Spinal cord (tissue), 10 donors: ENCODE results near the gene TOM1L2. TPM values are rescaled to one million over a fixed set of nuclear protein-coding genes. Genes with fewer than 3 reads are reported as not detected.

ENCODE experiments used
- DNase-seq, 6 donors: peaks; one replicate each; pipeline versions ENCODE4 v3.0.0 to v3.0.0-alpha.2; 2013 to 2015; ENCODE audit warnings: low spot score in 6 of 6, low read depth in 4 of 6
- H3K27ac ChIP-seq: one replicate; pipeline ENCODE4 v1.5.1; 2013; ENCODE audit warnings: low read depth, low read length, control low read depth
- H3K27me3 ChIP-seq: one replicate; pipeline ENCODE4 v1.6.1; 2013; ENCODE audit warnings: low read length; ENCODE audit not compliant: control insufficient read depth, insufficient read depth
- H3K36me3 ChIP-seq: one replicate; pipeline ENCODE4 v1.6.1; 2013; ENCODE audit warnings: low read length; ENCODE audit not compliant: control insufficient read depth, insufficient read depth
- H3K4me1 ChIP-seq: one replicate; pipeline ENCODE4 v1.6.1; 2013; ENCODE audit warnings: low read length; ENCODE audit not compliant: control insufficient read depth, insufficient read depth
- H3K4me3 ChIP-seq: one replicate; pipeline ENCODE4 v1.5.1; 2013; ENCODE audit warnings: low read depth, low read length, control low read depth
- H3K9me3 ChIP-seq: one replicate; pipeline ENCODE4 v1.6.1; 2013; ENCODE audit warnings: low read length; ENCODE audit not compliant: control insufficient read depth, insufficient read depth
- WGBS: methylation state at CpG from one replicate; pipeline ENCODE4 v1.1.5; 2013; ENCODE audit warnings: missing lambda C conversion rate; ENCODE audit not compliant: insufficient coverage; 5-methylcytosine and 5-hydroxymethylcytosine counted together
- polyA plus RNA-seq, 2 donors: library from polyadenylated mRNA; unstranded; fragments of 120-200 nt; gene quantifications; one replicate each; pipeline ENCODE4 v1.2.1, GENCODE V29; 2013; ENCODE audit not compliant: insufficient read length in 2 of 2
- total RNA-seq, 2 donors: library from RNA; depleted of rRNA in 1 of 2; stranded (reverse); fragments of 120-200 nt in 1 of 2; fragments of >200 nt in 1 of 2; gene quantifications; one replicate each; pipeline versions ENCODE4 v1.2.3 to v1.2.4, GENCODE V29; 2013 to 2014
- donor health status: healthy.

The TOM1L2 gene
- total and polyA plus RNA-seq, 4 donors = 44.3 to 121 (median 75.7) TPM

DNA sequence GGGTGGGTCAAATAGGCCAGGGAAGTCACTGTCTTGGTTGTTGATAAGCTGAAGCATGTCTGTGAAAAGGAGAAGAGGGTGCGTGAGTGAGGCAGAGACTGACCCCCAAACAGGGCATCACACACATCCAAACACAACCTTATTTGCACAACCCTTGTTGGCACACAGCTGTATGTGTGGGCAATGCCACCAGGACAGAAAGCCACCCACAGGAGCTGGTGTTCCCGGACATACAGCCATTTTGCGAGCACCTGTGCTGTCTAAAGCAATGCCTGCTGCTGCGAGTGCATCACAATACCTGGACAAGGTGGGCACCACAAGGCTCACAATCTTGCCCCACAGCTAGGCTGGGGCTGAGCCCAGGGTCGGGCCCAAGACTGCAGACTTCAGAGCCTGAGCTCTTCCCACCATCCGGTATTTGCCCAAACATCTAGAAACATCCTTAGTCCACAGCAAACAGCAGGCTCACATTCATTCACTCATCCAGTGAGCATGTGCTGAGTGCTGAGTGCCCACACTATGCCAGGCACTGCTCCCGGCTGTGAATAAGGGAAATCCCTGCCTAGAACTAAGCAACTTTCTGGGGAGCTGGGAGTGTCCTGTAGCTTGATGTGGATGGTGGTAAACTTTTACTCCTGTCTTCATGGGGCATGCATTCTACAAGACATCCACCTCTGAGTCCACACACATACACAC, 151.6 kb downstream of the TOM1L2 start:
- H3K36me3 ChIP-seq = peaks cover 48% of the 10 kb centered on the region
- H3K27me3 ChIP-seq = no peaks in the 10 kb centered on the region

DNA sequence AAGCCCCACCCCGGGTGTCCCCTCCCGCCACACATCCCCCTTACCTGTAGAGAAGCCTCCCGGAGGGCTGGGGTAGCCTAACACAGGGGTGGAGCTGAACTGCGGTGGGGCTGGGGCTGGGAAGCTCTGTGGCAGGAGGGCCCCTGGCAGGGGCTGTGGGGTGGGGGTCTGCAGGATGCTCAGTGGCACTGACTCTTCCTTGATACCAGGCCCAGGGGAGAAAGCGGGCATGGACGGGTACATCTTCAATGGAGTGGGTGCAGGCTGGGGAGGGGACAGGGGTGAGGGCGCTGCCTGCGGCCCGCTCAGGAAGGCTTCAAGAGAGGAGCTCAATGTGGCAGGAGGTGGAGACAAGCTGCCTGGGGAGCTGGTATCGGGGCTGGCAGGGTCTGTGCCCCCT, 152.2 kb downstream of the TOM1L2 start:
- H3K27me3 ChIP-seq = no peaks in the 10 kb centered on the region
- DNase-seq = no peak
- no peaks in the 10 kb centered on the region for H3K9me3 ChIP-seq
- 80% methylated on average over 8 of the region's 10 CpGs for WGBS
- no peak overlapping the region for H3K4me3 ChIP-seq
- H3K4me1 ChIP-seq = peaks cover 97% of the 10 kb centered on the region
- peaks cover 54% of the 10 kb centered on the region for H3K36me3 ChIP-seq
- no peak overlapping the region for H3K27ac ChIP-seq

More for the DNA sequence above, 151.6 kb downstream of the TOM1L2 start:
- Histone ChIP-seq H3K4me1 (peaks cover 97% of the 10 kb centered on the region), H3K9me3 (no peaks in the 10 kb centered on the region), H3K27ac (no peak overlapping the region), H3K4me3 (no peak overlapping the region)
- no peak for DNase-seq
- 94% methylated on average over 5 of the region's 7 CpGs for WGBS

DNA sequence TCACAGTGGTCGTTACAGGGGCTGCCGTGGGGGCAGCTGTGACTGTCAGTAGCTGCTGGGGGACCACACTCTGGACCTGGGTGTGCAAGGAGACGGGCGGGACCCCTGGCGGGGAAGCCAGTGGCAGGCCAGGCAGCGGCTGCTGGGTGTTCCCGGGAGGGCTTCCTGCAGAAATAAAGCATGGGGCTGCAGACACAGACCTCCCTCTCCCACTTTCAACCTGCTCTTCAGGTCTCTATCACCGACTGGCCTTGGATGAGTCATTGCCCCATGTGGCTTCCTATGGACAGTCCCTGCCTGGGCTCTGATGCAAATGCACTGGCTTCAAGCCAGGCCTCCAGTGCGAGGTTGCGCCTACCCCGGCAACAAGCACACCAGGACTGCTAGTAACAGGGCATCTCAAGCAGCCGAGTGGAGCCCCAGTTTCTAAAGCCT, 152.6 kb downstream of the TOM1L2 start:
- H3K9me3 ChIP-seq = no peaks in the 10 kb centered on the region
- H3K4me1 ChIP-seq = peaks cover 97% of the 10 kb centered on the region
- peaks cover 58% of the 10 kb centered on the region for H3K36me3 ChIP-seq
- H3K4me3 ChIP-seq = no peak overlapping the region
- no peak overlapping the region for H3K27ac ChIP-seq
- WGBS = 69% methylated on average over 12 of the region's 12 CpGs
- H3K27me3 ChIP-seq = no peaks in the 10 kb centered on the region
- DNase-seq = peak in 2 of 6 donors; percentile 45 to 62

DNA sequence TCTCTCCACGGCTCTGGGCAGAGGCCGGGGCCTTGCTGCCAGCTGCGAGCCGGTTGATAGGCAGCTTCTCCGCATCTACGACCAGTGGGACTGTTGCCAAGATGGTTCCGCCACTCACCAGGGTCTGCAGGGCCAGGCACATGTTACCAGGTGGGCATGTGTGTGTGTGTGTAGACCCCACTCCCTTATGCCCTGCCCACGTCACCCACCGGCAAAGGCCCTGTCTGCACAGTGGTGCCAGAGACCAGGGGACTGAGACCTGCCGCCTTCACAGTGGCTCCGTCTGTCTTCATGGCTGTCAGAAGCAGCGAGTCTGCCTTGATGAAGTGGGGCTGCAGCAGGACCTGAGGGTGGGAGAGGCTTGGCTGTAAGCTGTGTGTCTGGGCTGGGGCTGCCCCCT, 153.1 kb downstream of the TOM1L2 start:
- no peak overlapping the region for H3K27ac ChIP-seq
- H3K36me3 ChIP-seq = peaks cover 61% of the 10 kb centered on the region
- H3K9me3 ChIP-seq = no peaks in the 10 kb centered on the region
- H3K4me1 ChIP-seq = peaks cover 97% of the 10 kb centered on the region
- no peak for DNase-seq
- no peak overlapping the region for H3K4me3 ChIP-seq
- 53% methylated on average over 10 of the region's 12 CpGs for WGBS
- H3K27me3 ChIP-seq = no peaks in the 10 kb centered on the region

DNA sequence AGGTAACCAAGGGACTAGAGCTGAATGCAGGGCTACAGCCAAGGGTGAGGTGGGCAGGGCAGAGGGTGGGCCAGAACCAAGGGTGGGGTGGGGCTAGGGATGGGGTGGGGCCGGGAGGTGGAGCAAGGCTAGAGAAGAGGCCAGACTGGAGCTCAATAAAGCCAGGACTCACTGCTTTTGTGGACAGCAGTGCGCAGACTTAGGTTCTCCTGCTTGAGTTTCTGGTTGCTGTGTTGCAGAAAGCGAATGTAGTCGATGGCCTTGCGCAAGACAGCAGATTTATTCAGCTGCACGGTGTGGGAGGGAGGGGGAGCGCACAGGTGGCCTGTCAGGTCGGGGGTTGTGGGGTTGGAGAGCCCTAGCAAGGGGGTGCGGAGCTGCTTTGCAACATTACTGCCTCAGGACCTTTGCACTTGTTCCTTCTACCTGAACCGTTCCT, 154.1 kb downstream of the TOM1L2 start:
- Histone ChIP-seq H3K36me3 (peaks cover 71% of the 10 kb centered on the region), H3K4me1 (peaks cover 91% of the 10 kb centered on the region), H3K27ac (no peak overlapping the region), H3K4me3 (no peak overlapping the region), H3K27me3 (no peaks in the 10 kb centered on the region), H3K9me3 (no peaks in the 10 kb centered on the region)
- DNase-seq = no peak
- WGBS = 74% methylated on average over 9 of the region's 10 CpGs

DNA sequence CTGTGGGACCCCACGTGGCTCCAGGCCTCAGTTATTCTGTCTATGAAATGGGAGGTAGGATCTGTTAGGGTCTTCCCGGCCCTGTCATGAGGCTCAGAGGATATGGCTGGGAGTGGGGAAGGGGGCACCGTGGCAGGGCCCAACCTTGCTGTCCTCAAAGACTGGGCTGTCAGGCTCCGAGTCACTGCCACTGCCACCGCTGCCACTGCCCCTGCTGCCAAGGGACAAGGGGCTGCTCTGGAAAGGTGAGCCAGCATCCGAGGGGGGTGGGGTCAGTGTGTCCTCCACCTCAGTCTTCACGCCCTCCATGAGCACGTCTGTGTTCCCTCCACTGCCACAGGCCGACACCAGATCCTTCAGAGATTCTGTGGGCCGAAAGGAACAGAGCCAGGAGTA, 154.7 kb downstream of the TOM1L2 start:
- peaks cover 86% of the 10 kb centered on the region for H3K4me1 ChIP-seq
- 86% methylated on average over 10 of the region's 10 CpGs for WGBS
- no peak for DNase-seq
- no peaks in the 10 kb centered on the region for H3K9me3 ChIP-seq
- H3K27me3 ChIP-seq = no peaks in the 10 kb centered on the region
- H3K27ac ChIP-seq = no peak overlapping the region
- peaks cover 77% of the 10 kb centered on the region for H3K36me3 ChIP-seq
- H3K4me3 ChIP-seq = no peak overlapping the region

DNA sequence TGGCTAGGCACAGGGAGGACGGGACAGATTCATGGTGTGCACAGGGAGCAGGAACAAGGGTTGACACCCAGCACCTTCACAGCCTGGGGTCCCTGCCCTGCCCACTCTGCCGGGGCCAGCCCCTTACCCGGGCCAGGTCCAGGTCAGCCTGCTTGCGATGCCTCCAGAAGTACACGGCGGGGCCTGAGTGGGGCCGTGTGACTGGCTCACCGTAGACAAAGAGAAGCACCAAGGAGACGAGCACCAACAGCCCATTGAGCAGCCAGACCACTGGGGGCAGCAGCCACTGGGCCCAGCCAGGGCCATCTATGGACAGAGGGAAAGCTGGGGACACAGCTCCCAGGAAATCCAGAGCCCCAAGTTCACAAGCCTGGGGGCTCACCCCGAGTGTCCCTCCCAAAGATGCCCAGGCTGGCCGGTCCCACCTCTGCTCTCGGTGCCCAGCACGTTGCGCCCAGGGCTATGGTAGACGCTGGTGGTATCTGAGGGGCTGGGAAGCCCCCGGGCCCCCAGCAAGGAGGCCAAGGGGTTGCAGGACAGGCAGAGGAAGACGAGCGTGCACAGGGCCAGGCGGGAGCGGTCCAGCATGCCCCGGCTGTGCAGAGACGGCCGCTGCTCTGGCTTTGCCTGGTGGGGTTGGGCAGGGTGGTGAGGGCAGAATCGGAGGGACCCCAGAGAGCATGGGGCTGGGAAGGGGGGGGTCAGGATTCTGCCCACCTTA, 155.2 kb downstream of the TOM1L2 start:
- Histone ChIP-seq H3K27me3 (no peaks in the 10 kb centered on the region), H3K4me3 (no peak overlapping the region), H3K36me3 (peaks cover 82% of the 10 kb centered on the region), H3K27ac (no peak overlapping the region), H3K4me1 (peaks cover 85% of the 10 kb centered on the region), H3K9me3 (no peaks in the 10 kb centered on the region)
- DNase-seq = no peak
- WGBS = 82% methylated on average over 24 of the region's 24 CpGs

DNA sequence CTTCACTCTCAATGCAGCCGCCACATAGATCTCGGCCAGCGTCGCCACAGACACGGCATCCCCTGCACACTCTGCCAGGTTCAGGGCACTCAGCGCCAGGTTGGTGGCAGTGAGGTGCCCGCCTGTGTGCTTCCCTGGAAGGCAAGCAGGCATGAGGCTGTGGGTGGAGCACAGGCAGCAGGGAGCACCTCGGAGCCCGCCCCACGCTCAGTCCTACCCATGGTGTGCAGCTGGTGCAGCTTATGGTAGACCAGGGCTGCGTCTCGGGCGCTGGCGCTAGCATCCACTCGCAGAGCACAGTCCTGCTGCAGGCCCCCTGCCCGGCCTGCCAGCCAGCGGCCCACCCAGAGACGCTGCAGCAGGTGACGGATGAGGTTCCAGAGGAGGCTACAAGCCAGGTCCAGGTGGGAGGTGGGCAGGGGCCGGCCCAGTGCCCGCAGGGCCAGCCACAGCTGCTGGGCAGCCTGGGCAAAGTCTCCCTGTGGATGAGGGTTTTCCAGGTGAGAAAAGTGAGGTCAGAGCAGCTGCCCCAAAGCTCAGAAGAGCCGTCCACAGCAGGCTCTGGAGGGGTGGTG, 155.9 kb downstream of the TOM1L2 start:
- Histone ChIP-seq H3K27ac (no peak overlapping the region), H3K4me1 (peaks cover 85% of the 10 kb centered on the region), H3K36me3 (peaks cover 89% of the 10 kb centered on the region), H3K9me3 (no peaks in the 10 kb centered on the region), H3K4me3 (no peak overlapping the region), H3K27me3 (no peaks in the 10 kb centered on the region)
- DNase-seq = peak in 1 of 6 donors; percentile 52
- 65% methylated on average over 22 of the region's 22 CpGs for WGBS

DNA sequence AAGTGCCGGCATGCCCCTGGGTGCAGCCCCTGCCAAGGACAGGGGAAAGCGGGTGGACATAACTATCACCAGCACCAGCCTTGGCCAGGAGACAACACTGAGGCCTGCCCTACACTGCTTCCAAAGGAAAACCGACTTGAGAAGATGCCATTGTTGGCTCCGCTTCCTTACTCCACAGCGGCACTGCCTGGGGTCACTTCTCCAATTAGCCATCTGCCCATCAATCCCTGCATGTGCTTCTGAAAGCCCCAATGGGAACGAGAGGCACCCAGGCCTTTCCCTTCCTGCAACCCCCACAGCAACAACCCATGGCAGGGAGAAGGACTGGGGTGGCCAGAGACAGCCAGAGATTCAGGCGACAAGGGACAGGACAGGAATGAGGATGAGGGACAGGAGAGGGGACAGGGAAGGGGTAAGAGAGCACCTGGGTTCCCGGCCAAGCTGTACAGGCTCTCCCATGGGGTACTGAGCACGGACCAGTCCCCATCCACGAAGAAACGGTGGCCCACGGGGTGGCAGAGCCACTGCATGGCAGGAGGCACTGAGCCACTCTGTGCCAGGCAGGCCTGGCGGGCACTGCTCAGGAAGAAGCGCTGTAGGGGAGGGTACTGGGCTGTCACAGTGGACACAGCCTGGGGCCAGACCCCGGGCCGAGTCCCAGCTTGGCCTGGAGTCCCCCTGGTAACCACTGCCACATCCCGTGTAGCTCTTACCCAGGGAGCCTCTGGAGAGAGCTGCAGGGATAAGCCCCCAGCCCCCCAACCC, 156.6 kb downstream of the TOM1L2 start:
- no peak overlapping the region for H3K4me3 ChIP-seq
- H3K27me3 ChIP-seq = no peaks in the 10 kb centered on the region
- peaks cover 93% of the 10 kb centered on the region for H3K36me3 ChIP-seq
- H3K9me3 ChIP-seq = no peaks in the 10 kb centered on the region
- WGBS = 58% methylated on average over 13 of the region's 17 CpGs
- peak overlapping the region; percentile 40 for H3K27ac ChIP-seq
- peak in 2 of 6 donors; percentile 47 to 76 for DNase-seq
- H3K4me1 ChIP-seq = peaks cover 84% of the 10 kb centered on the region
